ENCODE measurements around the gene TMEM270.

Gene TMEM270

DNA sequence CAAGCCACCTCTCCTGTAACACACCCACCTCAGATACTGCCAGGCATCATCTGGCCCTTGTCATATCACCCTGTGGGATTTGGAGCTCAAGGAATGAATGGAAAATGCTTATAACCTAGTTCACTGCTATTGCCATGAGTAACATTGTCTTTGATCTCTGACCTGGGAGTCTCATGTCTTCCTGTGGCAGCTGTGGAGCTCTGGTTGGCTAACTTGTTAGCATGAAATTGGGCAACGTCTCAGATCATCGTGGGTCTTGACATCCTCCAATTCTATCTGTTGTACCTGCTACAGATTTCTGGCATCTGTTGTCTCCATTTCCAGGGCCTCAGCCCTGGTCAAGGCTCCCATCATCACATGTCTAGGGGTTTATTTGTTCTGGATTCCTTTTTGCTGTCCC is 2.2 kb upstream of the TMEM270 start:
- Histone ChIP-seq H3K36me3 (ENCODE audit: control insufficient read depth, insufficient read depth, low read length) (no peaks in the 10 kb centered on the region), H3K4me1 (ENCODE audit: control insufficient read depth, insufficient read depth, low read length, poor library complexity, severe bottlenecking) (peaks cover 7% of the 10 kb centered on the region), H3K27ac (ENCODE audit: insufficient read depth, low read length, poor library complexity, severe bottlenecking) (no peak overlapping the region), H3K9me3 (ENCODE audit: control insufficient read depth, low read length) (no peaks in the 10 kb centered on the region), H3K4me3 (ENCODE audit: insufficient read depth, low read depth, low read length, poor library complexity, severe bottlenecking) (no peak overlapping the region), H3K27me3 (replicated peaks; ENCODE audit: control insufficient read depth, insufficient read depth, low read length, poor library complexity, severe bottlenecking) (no peaks in the 10 kb centered on the region)
- DNase-seq = no peak

DNA sequence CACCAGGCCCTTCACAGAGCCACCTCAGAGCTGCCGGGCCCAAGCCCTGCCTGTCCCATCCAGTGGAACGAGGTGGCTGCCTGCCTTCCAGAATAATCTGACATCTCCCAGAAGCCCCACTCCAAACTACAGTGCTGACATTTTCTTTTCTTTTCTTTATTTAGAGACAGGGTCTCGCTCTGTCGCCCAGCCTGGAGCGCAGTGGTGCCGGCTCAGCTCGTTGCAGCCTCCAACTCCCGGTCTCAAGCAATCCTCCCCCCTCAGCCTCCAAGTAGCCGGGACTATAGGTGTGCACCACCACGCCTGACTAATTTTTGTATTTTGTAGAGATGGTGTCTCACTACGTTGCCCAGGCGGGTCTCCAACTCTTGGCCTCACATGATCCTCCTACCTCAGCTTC is 346 bp downstream of the TMEM270 start:
- Histone ChIP-seq H3K27ac (ENCODE audit: insufficient read depth, low read length, poor library complexity, severe bottlenecking) (no peak overlapping the region), H3K36me3 (ENCODE audit: control insufficient read depth, insufficient read depth, low read length) (no peaks in the 10 kb centered on the region), H3K9me3 (ENCODE audit: control insufficient read depth, low read length) (no peaks in the 10 kb centered on the region), H3K4me1 (ENCODE audit: control insufficient read depth, insufficient read depth, low read length, poor library complexity, severe bottlenecking) (no peaks in the 10 kb centered on the region), H3K4me3 (ENCODE audit: insufficient read depth, low read depth, low read length, poor library complexity, severe bottlenecking) (no peak overlapping the region), H3K27me3 (replicated peaks; ENCODE audit: control insufficient read depth, insufficient read depth, low read length, poor library complexity, severe bottlenecking) (no peaks in the 10 kb centered on the region)
- DNase-seq = no peak

DNA sequence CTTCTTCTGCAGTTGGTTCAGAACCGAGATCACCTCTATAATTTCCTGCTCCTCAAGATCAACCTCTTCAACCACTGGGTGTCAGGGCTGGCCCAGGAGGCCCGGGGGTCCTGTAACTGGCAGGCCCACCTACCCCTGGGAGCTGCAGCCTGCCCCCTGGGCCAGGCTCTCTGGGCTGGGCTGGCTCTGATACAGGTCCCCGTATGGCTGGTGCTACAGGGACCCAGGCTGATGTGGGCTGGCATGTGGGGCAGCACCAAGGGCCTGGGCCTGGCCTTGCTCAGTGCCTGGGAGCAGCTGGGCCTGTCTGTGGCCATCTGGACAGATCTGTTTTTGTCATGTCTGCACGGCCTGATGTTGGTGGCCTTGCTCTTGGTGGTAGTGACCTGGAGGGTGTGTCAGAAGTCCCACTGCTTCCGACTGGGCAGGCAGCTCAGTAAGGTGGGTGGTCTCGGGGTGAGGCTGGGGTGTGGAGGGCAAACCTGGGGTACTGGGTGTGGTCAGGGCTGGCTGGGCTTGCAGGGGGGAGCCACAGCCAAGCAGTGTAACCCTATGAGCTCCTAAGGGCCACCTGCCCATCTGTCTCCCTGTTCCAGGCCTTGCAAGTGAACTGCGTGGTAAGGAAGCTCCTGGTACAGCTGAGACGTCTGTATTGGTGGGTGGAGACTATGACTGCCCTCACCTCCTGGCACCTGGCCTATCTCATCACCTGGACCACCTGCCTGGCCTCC is 4.2 kb downstream of the TMEM270 start:
- H3K27me3 ChIP-seq (replicated peaks; ENCODE audit: control insufficient read depth, insufficient read depth, low read length, poor library complexity, severe bottlenecking) = no peaks in the 10 kb centered on the region
- H3K27ac ChIP-seq (ENCODE audit: insufficient read depth, low read length, poor library complexity, severe bottlenecking) = no peak overlapping the region
- H3K4me1 ChIP-seq (ENCODE audit: control insufficient read depth, insufficient read depth, low read length, poor library complexity, severe bottlenecking) = no peaks in the 10 kb centered on the region
- H3K36me3 ChIP-seq (ENCODE audit: control insufficient read depth, insufficient read depth, low read length) = no peaks in the 10 kb centered on the region
- no peak overlapping the region for H3K4me3 ChIP-seq (ENCODE audit: insufficient read depth, low read depth, low read length, poor library complexity, severe bottlenecking)
- H3K9me3 ChIP-seq (ENCODE audit: control insufficient read depth, low read length) = no peaks in the 10 kb centered on the region
- no peak for DNase-seq

DNA sequence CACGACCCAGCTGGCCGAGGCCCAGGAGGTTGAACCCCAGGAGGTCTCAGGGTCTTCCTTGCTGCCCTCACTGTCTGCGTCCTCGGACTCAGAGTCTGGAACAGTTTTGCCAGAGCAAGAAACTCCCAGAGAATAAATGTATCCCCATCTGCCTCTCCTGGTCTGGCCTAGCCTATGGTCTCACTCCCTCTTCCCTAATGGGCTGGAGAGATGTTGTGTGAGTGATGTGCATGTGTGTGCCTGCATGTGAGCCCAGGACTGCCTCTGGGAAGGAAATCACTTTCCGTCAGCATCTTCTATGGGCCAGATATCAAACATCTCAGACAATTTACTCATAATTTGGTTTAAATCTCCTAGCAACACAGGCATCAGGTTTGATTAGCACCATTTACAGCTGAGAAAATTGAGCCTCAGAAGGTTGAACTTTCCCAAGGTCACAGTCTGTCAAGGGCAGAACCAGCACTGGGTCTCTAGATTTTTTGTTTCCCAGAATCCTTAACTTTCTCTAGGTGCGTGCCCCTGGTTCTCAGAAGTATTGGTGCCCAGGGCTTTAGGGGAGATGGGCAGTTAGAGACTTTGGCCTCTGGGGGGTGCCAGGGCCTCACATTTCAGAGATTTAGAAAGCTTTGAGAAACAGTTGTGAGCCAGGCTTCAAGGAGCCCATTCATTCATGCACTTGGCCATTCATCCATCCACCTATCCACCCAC is 4.9 kb downstream of the TMEM270 start:
- no peaks in the 10 kb centered on the region for H3K4me1 ChIP-seq (ENCODE audit: control insufficient read depth, insufficient read depth, low read length, poor library complexity, severe bottlenecking)
- H3K27ac ChIP-seq (ENCODE audit: insufficient read depth, low read length, poor library complexity, severe bottlenecking) = no peak overlapping the region
- H3K9me3 ChIP-seq (ENCODE audit: control insufficient read depth, low read length) = no peaks in the 10 kb centered on the region
- no peak for DNase-seq
- no peak overlapping the region for H3K4me3 ChIP-seq (ENCODE audit: insufficient read depth, low read depth, low read length, poor library complexity, severe bottlenecking)
- H3K27me3 ChIP-seq (replicated peaks; ENCODE audit: control insufficient read depth, insufficient read depth, low read length, poor library complexity, severe bottlenecking) = no peaks in the 10 kb centered on the region
- H3K36me3 ChIP-seq (ENCODE audit: control insufficient read depth, insufficient read depth, low read length) = no peaks in the 10 kb centered on the region

DNA sequence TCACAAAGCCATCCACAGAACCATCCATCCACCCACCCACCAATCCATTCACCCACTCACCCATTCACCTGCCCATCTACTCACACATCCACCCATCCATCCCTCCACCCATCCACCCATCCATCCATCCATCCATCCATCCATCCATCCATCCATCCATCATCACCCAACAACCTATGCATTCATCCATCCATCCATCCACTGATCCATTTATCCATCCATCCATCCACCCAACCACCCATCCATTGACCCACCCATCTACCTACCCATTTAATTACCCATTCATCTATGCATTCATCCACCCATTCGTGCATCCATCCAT is 5.4 kb downstream of the TMEM270 start:
- DNase-seq = no peak
- Histone ChIP-seq H3K27me3 (replicated peaks; ENCODE audit: control insufficient read depth, insufficient read depth, low read length, poor library complexity, severe bottlenecking) (no peaks in the 10 kb centered on the region), H3K9me3 (ENCODE audit: control insufficient read depth, low read length) (no peaks in the 10 kb centered on the region), H3K4me3 (ENCODE audit: insufficient read depth, low read depth, low read length, poor library complexity, severe bottlenecking) (no peak overlapping the region), H3K27ac (ENCODE audit: insufficient read depth, low read length, poor library complexity, severe bottlenecking) (no peak overlapping the region), H3K36me3 (ENCODE audit: control insufficient read depth, insufficient read depth, low read length) (no peaks in the 10 kb centered on the region), H3K4me1 (ENCODE audit: control insufficient read depth, insufficient read depth, low read length, poor library complexity, severe bottlenecking) (no peaks in the 10 kb centered on the region)

DNA sequence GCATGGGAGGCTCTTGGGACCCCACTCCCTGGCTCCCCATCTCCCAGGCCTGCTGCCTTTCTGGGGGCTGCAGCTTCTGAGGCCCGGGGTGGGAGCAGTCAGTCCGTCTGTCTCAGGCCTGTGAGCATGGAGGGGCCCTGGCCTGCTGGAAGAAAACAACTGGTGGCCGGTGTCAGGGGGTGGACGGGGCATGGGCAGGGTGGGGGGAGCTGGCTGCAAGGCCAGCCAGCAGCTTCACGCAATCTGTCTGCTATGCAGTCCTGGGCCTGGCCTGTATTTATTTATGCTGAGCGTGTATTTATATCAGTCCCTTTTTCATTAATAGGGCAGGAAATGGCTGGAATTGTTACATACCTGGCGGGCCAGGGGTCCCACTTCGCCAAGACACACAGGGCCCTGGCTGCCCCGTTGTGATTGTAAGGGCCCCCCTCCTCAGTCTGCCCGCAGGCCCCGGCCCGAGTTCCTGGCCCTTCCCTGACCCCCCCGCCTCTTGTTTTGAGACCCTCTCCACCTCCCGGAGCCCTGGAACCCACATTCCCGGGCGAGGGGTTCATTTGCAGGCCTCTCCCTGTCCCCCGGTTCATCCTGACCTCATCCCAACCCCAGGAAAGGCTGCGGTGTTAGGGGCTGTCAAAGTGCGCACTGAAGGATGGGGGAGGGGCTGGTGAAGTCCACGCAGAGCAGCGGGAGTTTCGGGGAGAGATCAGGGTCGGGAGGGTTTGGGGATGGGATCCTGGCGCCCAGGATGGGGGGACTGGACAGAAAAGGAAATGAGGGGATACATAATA is 8.2 kb downstream of the TMEM270 start:
- Histone ChIP-seq H3K36me3 (ENCODE audit: control insufficient read depth, insufficient read depth, low read length) (no peaks in the 10 kb centered on the region), H3K27me3 (replicated peaks; ENCODE audit: control insufficient read depth, insufficient read depth, low read length, poor library complexity, severe bottlenecking) (no peaks in the 10 kb centered on the region), H3K27ac (ENCODE audit: insufficient read depth, low read length, poor library complexity, severe bottlenecking) (no peak overlapping the region), H3K9me3 (ENCODE audit: control insufficient read depth, low read length) (no peaks in the 10 kb centered on the region), H3K4me3 (ENCODE audit: insufficient read depth, low read depth, low read length, poor library complexity, severe bottlenecking) (no peak overlapping the region), H3K4me1 (ENCODE audit: control insufficient read depth, insufficient read depth, low read length, poor library complexity, severe bottlenecking) (no peaks in the 10 kb centered on the region)
- no peak for DNase-seq

DNA sequence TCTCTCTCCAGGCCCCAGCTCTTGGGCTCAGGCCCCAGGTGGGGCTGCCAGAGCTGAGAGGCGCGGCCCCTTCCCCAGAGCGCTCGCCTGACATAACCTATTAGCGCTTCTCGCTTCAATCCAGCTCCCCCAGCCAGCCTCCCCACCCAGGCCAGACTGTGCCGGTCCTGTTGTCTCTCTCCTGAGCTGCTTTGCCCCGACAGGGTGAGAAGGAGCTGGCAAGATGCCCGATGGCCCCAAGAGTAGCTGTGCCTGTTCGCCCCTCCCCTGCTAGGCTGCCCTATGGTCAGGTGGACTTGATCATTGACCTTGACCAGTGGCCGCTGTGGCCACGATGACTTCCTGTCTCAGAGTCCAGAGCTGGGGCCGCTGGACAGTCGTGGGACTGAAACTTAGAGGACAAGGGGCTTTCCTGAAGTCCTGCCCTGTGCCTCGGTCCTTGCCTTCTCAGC is 9.1 kb downstream of the TMEM270 start:
- H3K27ac ChIP-seq (ENCODE audit: insufficient read depth, low read length, poor library complexity, severe bottlenecking) = no peak overlapping the region
- H3K9me3 ChIP-seq (ENCODE audit: control insufficient read depth, low read length) = no peaks in the 10 kb centered on the region
- H3K36me3 ChIP-seq (ENCODE audit: control insufficient read depth, insufficient read depth, low read length) = no peaks in the 10 kb centered on the region
- H3K4me3 ChIP-seq (ENCODE audit: insufficient read depth, low read depth, low read length, poor library complexity, severe bottlenecking) = no peak overlapping the region
- no peak for DNase-seq
- H3K4me1 ChIP-seq (ENCODE audit: control insufficient read depth, insufficient read depth, low read length, poor library complexity, severe bottlenecking) = no peaks in the 10 kb centered on the region
- no peaks in the 10 kb centered on the region for H3K27me3 ChIP-seq (replicated peaks; ENCODE audit: control insufficient read depth, insufficient read depth, low read length, poor library complexity, severe bottlenecking)

DNA sequence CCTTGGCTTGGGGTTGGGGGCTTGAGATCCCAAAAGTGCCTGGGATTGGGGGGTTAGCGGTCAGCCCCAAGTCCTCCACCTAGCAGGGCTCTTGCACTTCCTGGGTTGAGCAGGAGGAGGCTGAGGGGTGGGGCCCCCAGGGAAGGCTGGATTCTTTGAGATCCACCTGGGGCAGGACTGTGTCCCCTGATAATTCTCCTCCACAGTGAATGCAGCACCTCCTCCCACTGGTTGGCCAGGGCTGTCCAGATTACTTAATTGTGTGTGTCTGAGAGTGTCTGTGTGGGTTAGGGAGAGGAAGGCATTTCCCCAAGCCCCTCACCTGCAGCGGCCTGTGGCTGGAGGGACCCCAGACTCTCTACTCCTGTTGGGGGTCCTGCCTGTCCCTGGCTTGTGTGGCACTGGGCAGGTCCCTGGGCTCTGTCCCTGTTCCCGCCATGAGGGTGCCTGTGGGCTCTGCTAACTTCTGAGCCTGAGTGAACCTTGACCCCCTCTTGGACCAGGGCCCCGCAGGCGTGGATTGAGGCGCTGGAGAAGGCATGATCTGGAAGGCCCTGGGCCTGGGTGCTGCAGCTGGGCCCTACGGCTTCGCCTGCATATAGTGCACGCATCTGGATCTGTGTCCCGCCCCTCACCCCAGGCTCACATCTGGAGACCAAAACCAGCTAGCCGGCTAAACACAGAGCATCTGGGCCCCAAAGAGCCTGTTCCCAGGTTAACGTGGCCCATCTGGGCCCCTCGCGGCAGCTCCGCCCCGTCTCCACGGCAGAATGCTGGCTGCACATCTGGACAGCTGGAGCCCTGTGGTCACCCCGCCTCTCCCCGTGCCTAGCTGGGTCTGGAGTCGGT is 10.4 kb downstream of the TMEM270 start:
- Histone ChIP-seq H3K9me3 (ENCODE audit: control insufficient read depth, low read length) (no peaks in the 10 kb centered on the region), H3K27me3 (replicated peaks; ENCODE audit: control insufficient read depth, insufficient read depth, low read length, poor library complexity, severe bottlenecking) (no peaks in the 10 kb centered on the region), H3K27ac (ENCODE audit: insufficient read depth, low read length, poor library complexity, severe bottlenecking) (no peak overlapping the region), H3K4me3 (ENCODE audit: insufficient read depth, low read depth, low read length, poor library complexity, severe bottlenecking) (no peak overlapping the region), H3K4me1 (ENCODE audit: control insufficient read depth, insufficient read depth, low read length, poor library complexity, severe bottlenecking) (no peaks in the 10 kb centered on the region), H3K36me3 (ENCODE audit: control insufficient read depth, insufficient read depth, low read length) (no peaks in the 10 kb centered on the region)
- DNase-seq = no peak

DNA sequence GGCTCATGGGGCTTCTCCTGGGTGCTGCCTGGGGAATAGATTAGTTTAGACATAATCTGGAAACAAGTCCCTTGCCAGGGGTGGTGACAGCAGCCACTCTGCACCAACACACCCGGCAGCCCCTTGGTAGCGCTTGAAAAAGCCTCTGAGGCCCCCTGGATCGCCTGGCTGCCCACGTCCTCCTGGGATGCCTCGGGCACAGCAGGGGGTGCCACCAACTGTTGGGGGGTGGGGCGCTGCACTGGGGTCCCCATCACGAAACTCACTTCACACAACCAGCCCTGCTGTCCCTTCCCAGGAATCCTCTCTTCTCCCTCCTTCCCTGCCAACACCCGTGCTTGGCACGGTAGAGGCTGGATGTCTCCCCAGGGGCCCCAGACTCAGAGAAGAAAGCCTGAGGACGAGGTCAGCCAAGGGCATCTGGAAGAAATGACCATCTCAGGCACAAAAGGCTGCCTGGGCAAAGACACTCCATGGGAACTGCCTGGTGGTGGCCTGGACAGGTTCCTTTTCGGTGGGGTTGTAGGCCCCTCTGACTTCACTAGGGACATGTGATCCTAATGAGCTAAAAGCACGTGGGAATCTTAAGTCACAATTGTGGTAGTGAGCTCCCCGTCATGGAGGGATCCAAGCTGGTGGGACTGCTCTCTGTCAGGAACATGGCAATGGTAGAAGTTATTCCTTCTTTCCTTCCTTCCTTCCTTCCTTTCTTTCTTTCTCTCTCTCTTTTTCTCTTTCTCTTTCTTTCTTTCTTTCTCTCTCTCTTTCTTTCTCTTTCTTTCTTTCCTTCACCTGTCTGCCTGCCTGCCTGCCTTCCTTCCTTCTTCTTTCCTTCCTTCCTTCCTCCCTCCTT is 11.3 kb downstream of the TMEM270 start:
- no peaks in the 10 kb centered on the region for H3K27me3 ChIP-seq (replicated peaks; ENCODE audit: control insufficient read depth, insufficient read depth, low read length, poor library complexity, severe bottlenecking)
- no peak for DNase-seq
- H3K4me3 ChIP-seq (ENCODE audit: insufficient read depth, low read depth, low read length, poor library complexity, severe bottlenecking) = no peak overlapping the region
- no peak overlapping the region for H3K27ac ChIP-seq (ENCODE audit: insufficient read depth, low read length, poor library complexity, severe bottlenecking)
- H3K36me3 ChIP-seq (ENCODE audit: control insufficient read depth, insufficient read depth, low read length) = no peaks in the 10 kb centered on the region
- H3K9me3 ChIP-seq (ENCODE audit: control insufficient read depth, low read length) = no peaks in the 10 kb centered on the region
- H3K4me1 ChIP-seq (ENCODE audit: control insufficient read depth, insufficient read depth, low read length, poor library complexity, severe bottlenecking) = no peaks in the 10 kb centered on the region
